HG03097 (cell line): ENCODE measurements around the gene PRKN.
"Not testable (repeated sequence)": the region's sequence is repeated elsewhere in the genome, so short reads cannot be mapped to it uniquely, and the experiment has no call there.

ENCODE experiments used
- ATAC-seq: cut with Tn5 transposase; IDR thresholded peaks from one replicate; pipeline ENCODE4 v1.9.1; 2021; ENCODE audit not compliant: unreplicated experiment, low FRiP score

Gene PRKN

GRCh38 chr6:162546905-162547304 is 180.7 kb downstream of the PRKN start:
- no peak for ATAC-seq

- no peak for ATAC-seq
Measured at GRCh38 chr6:162543221-162543620, 184.3 kb downstream of the PRKN start.

GRCh38 chr6:162541019-162541601 is 186.5 kb downstream of the PRKN start:
- ATAC-seq = no peak

- ATAC-seq = no peak
Measured at GRCh38 chr6:162539321-162539720, 188.2 kb downstream of the PRKN start.

GRCh38 chr6:162538643-162539064 is 188.9 kb downstream of the PRKN start:
- no peak for ATAC-seq

- no peak for ATAC-seq
Measured at GRCh38 chr6:162533009-162533400, 194.6 kb downstream of the PRKN start.

GRCh38 chr6:162532283-162533008 is 195.1 kb downstream of the PRKN start:
- no peak for ATAC-seq

- ATAC-seq = not testable (repeated sequence)
Measured at GRCh38 chr6:162531391-162531790, 196.2 kb downstream of the PRKN start.

GRCh38 chr6:162528538-162528937 is 199.0 kb downstream of the PRKN start:
- no peak for ATAC-seq

- no peak for ATAC-seq
Measured at GRCh38 chr6:162526960-162527359, 200.6 kb downstream of the PRKN start.

- ATAC-seq = no peak
Measured at GRCh38 chr6:162525181-162525580, 202.4 kb downstream of the PRKN start.

GRCh38 chr6:162512744-162513143 is 214.8 kb downstream of the PRKN start:
- ATAC-seq = no peak

GRCh38 chr6:162497389-162497788 is 230.2 kb downstream of the PRKN start:
- no peak for ATAC-seq

GRCh38 chr6:162493917-162494316 is 233.6 kb downstream of the PRKN start:
- ATAC-seq = no peak

GRCh38 chr6:162491637-162492036 is 235.9 kb downstream of the PRKN start:
- ATAC-seq = no peak

GRCh38 chr6:162489101-162489976 is 238.2 kb downstream of the PRKN start:
- no peak for ATAC-seq

GRCh38 chr6:162488444-162488843 is 239.1 kb downstream of the PRKN start:
- no peak for ATAC-seq

- ATAC-seq = no peak
Measured at GRCh38 chr6:162485464-162485863, 242.1 kb downstream of the PRKN start.

GRCh38 chr6:162481938-162482337 is 245.6 kb downstream of the PRKN start:
- ATAC-seq = no peak

GRCh38 chr6:162481320-162481719 is 246.2 kb downstream of the PRKN start:
- no peak for ATAC-seq

- ATAC-seq = no peak
Measured at GRCh38 chr6:162478192-162478671, 249.3 kb downstream of the PRKN start.
